GM08714 (cell line): ENCODE data around the gene LSAMP.

Source experiments
- H3K4me3 ChIP-seq: fragments of 200-500 bp; sonication (Bioruptor generic); 2 replicates; pipeline ENCODE4 v1.5.1; 2014; ENCODE audit warnings: mild to moderate bottlenecking, low read length, inconsistent platforms
- ZNF274 ChIP-seq: IDR thresholded peaks from 2 replicates; pipeline ENCODE4 v1.6.1; 2012; ENCODE audit warnings: mild to moderate bottlenecking, low read depth, low read length

Gene LSAMP

DNA sequence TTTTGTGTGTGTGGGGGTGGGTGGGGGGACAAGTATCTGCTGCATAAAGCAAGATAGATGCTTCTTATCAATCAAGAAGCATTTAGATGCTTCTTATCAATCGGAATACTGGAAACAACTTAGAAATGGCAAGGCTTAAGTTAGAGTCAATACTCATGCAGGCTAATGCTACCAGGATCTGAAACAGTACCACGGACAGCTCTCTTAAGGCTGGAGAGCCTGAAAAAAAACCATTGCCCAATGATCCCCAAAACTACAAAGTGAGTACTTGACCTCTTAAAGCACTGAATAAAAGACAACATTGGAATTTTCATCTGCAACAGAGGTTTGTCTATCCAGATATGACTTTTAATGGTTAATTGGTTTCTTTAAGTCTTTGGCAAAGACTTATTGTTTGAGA lies 559.7 kb downstream of the LSAMP start:
- no peak for TF ChIP-seq ZNF274
- no peak overlapping the region for H3K4me3 ChIP-seq

DNA sequence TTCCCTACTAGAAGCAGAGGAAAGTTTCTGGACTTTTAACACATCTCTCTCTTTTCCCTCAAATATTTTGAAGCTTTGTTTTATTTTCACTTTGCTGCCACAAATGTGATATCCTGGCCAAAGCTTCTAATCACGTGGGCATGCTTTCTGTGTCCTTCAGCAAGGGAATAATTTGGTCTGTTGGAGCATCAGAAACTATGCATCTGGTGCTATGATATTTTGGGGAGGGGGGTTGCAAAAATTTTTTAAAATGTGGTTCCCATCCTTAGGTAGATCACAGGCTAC lies 567.7 kb downstream of the LSAMP start:
- TF ChIP-seq ZNF274 = no peak
- no peak overlapping the region for H3K4me3 ChIP-seq

DNA sequence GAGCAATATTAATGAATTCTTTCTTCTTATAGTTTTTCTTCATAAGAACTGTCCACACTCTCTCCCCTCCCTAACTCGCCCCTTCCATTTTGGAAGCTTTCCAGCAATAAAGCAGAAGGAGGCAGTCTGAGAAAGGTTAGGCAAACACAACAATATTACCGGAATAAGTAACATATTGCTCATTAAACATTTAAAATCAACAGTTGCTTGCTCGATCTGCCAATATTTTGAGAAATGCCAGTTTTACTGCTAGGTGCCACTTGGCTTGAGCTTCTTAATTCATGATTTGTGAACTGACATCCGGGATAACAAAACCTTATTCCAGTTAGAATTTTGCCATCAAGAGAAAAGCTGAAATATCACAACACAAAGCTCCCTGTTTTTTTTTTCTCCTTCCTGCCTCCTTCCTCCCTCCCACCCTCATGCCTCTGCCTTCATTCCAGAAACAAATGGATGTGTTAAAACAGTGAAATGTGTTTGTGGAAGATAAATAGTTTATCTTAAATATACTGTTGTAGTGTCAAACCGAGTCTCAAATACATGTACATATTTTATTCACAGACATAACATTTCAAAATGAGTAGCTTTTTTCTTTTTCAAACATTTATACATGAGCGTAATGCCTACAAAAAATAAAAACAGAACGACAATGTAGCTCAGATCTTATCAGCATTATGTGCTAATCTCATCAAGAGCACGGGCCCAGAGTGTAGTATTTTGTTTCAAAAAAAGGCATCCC lies 568.2 kb downstream of the LSAMP start:
- no peak overlapping the region for H3K4me3 ChIP-seq
- TF ChIP-seq ZNF274 = no peak

DNA sequence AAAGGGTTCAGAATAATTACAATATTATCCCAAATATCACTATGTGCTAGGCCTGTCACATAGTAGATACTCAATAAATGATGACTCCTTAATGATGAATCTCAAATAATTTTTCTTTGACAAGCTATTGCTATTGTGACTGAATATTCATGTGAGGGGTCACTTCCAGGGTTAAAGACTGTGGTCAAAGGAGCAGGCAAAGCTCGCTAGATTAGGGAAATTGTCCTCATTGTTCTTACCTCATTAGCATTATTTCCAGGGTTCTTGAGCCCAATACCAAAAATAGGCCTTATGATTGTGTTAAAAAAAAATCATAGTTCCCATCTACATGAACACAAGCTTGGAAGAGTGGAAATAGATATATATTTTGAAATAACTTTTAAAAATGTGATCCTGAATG lies 569.8 kb downstream of the LSAMP start:
- no peak for TF ChIP-seq ZNF274
- no peak overlapping the region for H3K4me3 ChIP-seq

DNA sequence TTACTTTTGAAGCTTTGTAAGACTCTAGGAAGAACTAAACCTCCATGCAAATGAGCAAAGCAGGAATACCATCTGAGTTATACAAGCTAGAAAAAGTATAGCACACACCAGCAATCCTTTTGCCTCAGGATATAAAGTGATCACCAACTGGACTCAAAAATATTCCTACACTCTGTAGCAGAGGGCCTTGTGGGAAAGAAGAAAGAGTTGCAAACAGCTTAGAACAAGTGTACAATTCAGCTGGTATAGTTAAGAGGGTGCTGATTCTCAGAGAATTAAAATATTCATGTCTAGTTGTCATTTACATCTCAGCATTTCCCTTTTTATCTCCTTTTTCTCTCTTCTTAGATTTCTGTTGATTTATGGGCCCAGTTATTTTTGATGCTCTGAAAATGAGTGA lies 573.6 kb downstream of the LSAMP start:
- TF ChIP-seq ZNF274 = no peak
- no peak overlapping the region for H3K4me3 ChIP-seq

DNA sequence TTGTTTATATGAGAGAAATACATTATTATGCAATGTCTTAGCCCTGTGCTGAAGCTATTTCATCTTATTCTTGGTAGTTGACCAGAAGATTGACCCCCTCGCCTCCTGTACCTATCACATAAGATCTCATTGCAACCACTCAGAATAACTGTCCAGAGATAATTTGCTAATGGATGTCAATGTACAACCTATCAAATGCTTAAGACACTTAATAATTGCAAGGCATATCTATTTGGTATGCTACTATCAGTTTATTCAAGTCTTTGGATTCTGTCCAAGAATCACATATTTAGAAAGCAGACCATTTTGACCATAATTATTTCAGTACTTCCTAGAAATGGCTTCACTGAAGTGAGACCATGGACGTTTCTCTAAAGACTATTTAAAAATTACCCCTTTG lies 580.4 kb downstream of the LSAMP start:
- no peak overlapping the region for H3K4me3 ChIP-seq
- TF ChIP-seq ZNF274 = no peak

DNA sequence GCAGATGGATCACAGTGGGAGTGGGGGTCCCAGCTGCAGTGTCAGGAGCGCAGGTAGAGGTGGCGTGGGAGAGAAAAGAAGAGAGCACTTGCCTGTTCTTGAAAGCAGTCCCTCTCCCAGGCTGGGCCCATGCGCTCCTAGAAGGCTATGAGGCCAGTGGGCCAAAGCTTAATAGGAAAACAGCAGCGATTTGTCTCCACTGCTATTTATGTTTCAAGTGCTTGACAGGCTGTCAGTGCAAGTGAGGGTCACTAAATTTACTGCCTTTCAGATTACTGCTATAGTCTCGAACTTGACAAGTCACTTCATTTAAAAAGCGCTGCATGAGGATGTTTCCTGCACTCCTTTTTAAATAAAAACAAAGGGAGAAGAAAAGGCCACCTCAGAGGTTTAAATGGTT lies 582.4 kb downstream of the LSAMP start:
- TF ChIP-seq ZNF274 = no peak
- no peak overlapping the region for H3K4me3 ChIP-seq

DNA sequence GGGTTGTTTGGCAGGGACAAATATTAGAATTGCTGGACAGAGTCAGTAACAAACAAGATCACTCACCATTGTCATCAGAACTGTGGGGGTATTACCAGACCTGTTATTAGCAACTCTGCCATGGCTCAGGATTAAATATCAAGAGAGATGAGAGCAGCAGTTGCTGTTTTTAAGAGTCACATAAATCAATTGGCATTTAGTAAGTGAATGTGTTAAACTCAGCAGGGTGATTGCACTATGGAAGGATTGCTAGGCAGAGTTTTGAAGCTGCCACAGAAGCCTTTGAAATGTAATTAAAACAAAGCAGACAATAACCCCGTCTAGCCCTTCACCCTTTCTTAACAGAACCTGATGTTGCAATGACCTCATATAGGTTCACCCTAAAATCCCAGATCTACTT lies 583.2 kb downstream of the LSAMP start:
- no peak for TF ChIP-seq ZNF274
- no peak overlapping the region for H3K4me3 ChIP-seq

DNA sequence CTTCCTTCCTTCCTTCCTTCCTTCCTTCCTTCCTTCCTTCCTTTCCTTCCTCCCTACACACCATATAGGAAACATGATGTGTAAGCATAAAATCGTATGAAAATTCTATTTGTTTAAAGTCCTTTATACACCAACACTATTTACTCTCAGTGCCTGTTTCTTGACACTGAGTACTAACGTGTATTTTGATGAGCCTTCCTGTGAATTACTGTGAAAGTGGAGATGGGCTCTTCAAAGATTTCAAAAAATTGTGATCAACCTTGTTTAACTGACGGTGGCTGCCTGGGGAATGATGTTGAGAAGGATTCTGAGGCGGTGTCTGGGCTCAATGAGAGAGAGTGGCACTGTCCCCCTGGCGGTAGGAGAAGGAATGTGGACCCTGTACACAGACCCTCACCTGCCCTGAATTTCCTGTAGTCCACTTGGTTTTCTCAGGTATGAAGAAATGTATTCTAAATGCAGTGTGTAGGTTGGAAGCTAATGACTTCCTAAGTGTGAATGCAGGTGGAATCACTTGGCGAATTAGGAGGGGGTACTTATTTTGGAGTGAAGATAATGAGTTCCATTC lies 584.0 kb downstream of the LSAMP start:
- no peak for TF ChIP-seq ZNF274
- no peak overlapping the region for H3K4me3 ChIP-seq

DNA sequence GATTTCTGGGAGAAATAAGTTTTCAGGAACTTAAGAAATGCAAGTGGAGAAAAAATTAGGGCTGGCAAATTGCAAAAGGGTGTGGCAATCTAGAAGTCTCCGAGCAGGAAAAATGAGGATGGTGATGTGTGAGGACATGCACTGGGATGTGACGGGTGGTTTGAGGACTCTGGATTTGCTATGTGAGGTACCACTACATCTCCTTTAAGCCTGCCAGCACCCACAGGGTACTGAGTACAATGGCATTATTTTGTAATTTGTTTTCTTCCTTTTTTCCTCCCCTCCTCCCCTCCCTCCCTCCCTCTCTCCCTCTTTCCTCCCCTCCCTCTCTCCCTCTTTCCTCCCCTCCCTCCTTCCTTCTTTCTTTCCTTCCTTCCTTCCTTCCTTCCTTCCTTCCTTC lies 584.5 kb downstream of the LSAMP start:
- TF ChIP-seq ZNF274 = no peak
- H3K4me3 ChIP-seq = no peak overlapping the region

DNA sequence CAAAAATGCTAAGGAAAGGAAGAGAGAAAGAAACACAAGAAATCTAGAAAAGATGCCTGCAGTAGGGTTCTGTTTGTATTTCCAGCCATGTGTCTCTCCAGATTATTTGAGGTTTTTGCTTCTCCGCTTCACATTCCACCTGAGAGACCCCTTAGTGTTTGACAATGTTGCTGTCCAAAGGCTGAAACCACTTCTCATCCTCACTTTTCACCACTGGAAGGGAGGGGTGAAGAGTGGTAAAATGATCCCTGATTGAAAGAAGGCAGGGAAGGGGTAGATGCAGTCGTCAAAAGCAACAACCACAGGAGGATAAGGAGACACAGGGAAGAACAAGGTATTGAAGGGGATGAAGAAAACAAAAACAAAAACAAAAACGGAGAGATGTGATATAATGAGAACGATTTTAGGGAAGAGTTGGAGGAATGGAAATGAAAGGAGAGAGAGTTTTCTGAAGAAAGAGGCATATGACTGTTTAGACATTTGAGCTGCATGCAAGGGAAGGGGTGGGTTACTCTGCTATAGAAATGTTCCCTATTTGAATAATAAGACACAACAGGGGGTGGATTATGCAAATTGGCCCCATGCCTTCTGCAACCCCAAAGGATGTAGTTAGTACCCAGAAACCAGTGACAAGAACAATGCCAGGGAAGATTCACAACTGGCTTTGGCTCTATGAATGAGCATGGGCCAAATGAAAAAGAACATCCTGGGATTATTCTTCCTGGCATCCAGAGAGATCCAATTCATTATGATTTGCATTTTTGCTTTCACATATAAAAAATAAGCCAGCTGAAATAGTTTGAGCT lies 586.1 kb downstream of the LSAMP start:
- TF ChIP-seq ZNF274 = no peak
- H3K4me3 ChIP-seq = no peak overlapping the region

DNA sequence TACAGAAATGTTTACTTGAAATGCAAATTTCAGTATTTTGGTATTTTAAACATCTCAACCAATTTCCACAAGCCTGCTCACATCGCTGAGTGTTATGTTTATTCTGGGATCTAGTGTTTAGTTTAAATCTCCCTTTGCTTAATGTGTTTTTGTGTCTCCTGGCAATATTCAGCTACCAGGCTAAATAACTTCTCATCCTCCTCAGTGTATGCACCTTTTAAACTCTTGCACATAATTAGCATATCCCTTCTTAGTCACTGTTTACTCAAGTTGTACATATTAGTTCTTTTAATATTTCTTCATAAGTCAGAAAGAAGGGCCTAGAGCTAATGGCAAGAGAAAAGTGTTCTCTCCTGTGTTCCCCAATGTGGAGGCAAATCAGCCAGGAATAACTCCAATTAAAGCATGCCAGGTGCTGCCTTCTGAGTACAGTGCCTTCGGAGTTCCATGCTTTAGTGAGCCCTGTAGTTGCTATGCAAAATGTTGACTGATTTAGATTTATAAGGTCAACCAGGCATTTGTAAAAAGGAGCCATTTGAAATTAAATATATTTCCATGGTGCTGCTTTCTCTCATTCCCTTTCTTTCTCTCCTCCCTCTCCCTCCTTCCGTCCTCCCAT lies 587.7 kb downstream of the LSAMP start:
- no peak for TF ChIP-seq ZNF274
- no peak overlapping the region for H3K4me3 ChIP-seq

DNA sequence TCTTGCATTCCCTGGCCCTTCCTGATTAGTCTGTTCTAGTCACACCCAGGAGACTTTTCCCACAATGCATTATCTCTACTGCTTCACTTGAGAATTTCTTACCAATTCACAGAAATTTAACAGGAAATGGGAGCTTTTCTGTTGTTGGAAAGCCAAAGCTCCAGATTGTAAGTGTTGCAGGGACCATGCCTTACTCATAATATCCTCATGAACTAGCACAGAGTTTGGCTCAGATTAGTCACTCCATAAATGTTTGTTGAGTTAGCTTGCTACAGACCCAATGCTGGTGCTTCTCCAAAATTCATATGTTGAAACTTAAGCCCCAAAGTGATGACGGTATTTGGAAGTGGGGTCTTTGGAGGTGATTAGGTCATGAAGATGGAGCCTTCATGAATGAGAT lies 589.4 kb downstream of the LSAMP start:
- TF ChIP-seq ZNF274 = no peak

DNA sequence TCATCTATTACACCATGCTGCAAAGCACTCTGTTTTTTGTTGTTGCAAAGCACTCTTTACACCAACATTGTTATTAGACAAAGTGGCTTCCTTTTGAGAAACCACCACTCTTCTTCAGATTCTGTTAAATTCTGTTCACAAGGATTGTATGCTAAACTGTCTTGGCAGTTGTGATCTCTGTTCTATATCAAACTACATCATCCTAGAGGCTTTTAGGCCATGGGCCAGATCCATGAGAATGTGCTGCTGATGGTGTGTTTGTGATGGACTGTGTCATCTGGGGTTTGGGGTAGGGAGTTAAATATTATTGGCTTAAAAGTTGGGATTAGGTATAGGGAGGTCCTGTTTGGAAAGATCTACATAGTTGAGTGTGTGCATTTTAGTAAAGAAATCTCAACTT lies 592.2 kb downstream of the LSAMP start:
- no peak overlapping the region for H3K4me3 ChIP-seq
- TF ChIP-seq ZNF274 = no peak

More for the DNA sequence above, 589.4 kb downstream of the LSAMP start:
- no peak overlapping the region for H3K4me3 ChIP-seq

DNA sequence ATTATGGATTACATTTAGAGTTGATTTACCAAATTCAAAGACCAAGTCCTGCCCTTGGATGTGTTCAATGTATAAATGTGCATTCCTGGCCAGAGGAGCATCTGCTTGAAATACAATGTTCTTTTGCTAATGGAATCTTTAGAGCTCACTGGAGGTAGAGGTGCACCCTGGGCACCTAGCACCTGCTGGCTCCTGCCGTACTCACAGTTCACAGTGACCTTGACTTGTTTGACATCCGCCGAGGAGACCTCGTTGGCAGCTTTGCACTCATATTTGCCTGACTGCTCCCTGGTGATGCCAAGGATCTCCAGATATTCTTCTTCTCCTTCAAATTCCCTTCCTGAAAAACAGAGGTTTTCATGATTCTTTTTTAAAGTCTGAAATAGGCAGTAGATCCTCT lies 593.0 kb downstream of the LSAMP start:
- no peak overlapping the region for H3K4me3 ChIP-seq
- no peak for TF ChIP-seq ZNF274
